ENCODE data around the gene CBX1. TPM values are rescaled to one million over a fixed set of nuclear protein-coding genes. Genes with fewer than 3 reads are reported as not detected.
"Not testable (repeated sequence)": the region's sequence is repeated elsewhere in the genome, so short reads cannot be mapped to it uniquely, and the experiment has no call there.

CBX1 gene
- total RNA-seq, 2 donors from 2014 or later, result 15.8 to 34.2 TPM

- Histone ChIP-seq H3K9me3 (no peaks in the 10 kb centered on the region), H3K36me3 (replicated peaks in 1 of 2; ENCODE audit: insufficient read depth in 1 of 2, low read depth in 2 of 2) (peaks cover 0 to 6% of the 10 kb centered on the region in 2 donors), H3K4me1 (no peaks in the 10 kb centered on the region), H3K27me3 (no peaks in the 10 kb centered on the region), H3K4me3 (no peak overlapping the region), H3K27ac (no peak overlapping the region)
- ATAC-seq (no peak), DNase-seq (no peak)
- TF ChIP-seq, protein P1, sequence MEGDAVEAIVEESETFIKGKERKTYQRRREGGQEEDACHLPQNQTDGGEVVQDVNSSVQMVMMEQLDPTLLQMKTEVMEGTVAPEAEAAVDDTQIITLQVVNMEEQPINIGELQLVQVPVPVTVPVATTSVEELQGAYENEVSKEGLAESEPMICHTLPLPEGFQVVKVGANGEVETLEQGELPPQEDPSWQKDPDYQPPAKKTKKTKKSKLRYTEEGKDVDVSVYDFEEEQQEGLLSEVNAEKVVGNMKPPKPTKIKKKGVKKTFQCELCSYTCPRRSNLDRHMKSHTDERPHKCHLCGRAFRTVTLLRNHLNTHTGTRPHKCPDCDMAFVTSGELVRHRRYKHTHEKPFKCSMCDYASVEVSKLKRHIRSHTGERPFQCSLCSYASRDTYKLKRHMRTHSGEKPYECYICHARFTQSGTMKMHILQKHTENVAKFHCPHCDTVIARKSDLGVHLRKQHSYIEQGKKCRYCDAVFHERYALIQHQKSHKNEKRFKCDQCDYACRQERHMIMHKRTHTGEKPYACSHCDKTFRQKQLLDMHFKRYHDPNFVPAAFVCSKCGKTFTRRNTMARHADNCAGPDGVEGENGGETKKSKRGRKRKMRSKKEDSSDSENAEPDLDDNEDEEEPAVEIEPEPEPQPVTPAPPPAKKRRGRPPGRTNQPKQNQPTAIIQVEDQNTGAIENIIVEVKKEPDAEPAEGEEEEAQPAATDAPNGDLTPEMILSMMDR (IDR thresholded peaks at IDR 0.05), result no peak
- TF ChIP-seq POLR2A (IDR thresholded peaks at IDR 0.05), result no peak
- WGBS, 2 donors, result 56 to 72% methylated on average over 2 of the region's 2 CpGs
- intact Hi-C loops (cut with DNase I), result loop anchor here (5.0 kb wide), 1 partner anchor 39 kb away; no protein-coding TSS in a partner anchor
These were observed 29.6 kb downstream of the CBX1 start for GRCh38 chr17:48071654-48072053.

DNA sequence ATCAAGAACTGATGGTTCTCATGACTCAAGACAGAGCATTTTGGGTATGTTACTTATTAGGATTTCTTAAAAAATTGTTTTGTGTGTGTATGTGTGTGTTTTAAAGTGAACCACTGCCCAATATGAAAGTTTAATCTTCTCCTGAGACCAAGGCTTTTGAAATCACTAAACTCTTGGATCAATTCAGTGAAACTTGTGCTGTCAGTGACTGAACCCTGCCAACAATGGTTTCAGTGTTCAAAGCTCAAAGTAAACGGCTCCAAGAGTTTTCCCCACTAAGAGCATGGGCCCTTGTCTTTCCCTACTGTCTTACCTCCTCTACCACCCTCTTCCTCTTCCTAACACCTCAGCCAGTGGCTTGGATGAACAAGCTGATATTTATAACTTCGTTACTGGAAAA, 31.1 kb downstream of the CBX1 start:
- 40 to 62% methylated on average over 2 of the region's 2 CpGs for WGBS, 2 donors
- intact Hi-C loops (cut with DNase I), result loop anchor here (5.0 kb wide), 1 partner anchor 38 kb away; no protein-coding TSS in a partner anchor
- H3K4me3 ChIP-seq, result no peak overlapping the region
- ATAC-seq (no peak), DNase-seq (no peak)
- H3K9me3 ChIP-seq, result no peaks in the 10 kb centered on the region
- peaks cover 0 to 4% of the 10 kb centered on the region in 2 donors for H3K36me3 ChIP-seq (replicated peaks in 1 of 2; ENCODE audit: insufficient read depth in 1 of 2, low read depth in 2 of 2)
- H3K27ac ChIP-seq, result no peak overlapping the region
- peaks cover 4% of the 10 kb centered on the region for H3K4me1 ChIP-seq
- no peaks in the 10 kb centered on the region for H3K27me3 ChIP-seq
- no peak for TF ChIP-seq POLR2A (IDR thresholded peaks at IDR 0.05)
- TF ChIP-seq, protein P1 (IDR thresholded peaks at IDR 0.05), result no peak

DNA sequence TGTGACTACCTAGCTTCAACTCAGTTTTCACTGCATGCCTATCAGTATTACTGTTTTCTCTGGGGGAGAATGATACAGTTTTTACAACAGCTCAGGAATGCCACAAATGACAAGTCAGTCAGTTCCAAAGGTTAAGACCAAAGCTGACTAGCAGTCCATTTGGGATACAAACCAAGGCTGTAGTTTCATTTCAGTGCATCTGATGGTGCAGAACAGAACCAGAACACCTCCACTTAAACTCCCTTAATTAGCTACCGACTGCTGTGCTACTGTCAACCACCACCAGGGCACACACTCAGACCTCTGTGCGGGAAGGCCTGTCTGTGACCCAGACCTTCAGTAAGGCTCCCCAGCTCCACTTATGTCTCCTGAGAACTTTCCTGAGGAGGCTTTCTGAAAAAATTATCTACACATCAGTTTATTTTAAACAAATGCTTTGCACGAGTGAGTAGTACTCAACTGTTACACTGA, 32.8 kb downstream of the CBX1 start:
- H3K27ac ChIP-seq, result no peak overlapping the region
- no peak for DNase-seq
- peaks cover 0 to 6% of the 10 kb centered on the region in 2 donors for H3K36me3 ChIP-seq (replicated peaks in 1 of 2; ENCODE audit: insufficient read depth in 1 of 2, low read depth in 2 of 2)
- no peaks in the 10 kb centered on the region for H3K9me3 ChIP-seq
- peaks cover 12% of the 10 kb centered on the region for H3K4me1 ChIP-seq
- no peak overlapping the region for H3K4me3 ChIP-seq
- WGBS, 2 donors, result 70 to 78% methylated on average over 3 of the region's 3 CpGs
- no peak for TF ChIP-seq POLR2A (IDR thresholded peaks at IDR 0.05)
- TF ChIP-seq, protein P1 (IDR thresholded peaks at IDR 0.05), result peak in 1 of 7 experiments; percentile 13
- H3K27me3 ChIP-seq, result no peaks in the 10 kb centered on the region
- peak; percentile 12 for ATAC-seq
- intact Hi-C loops (cut with DNase I), result no loop called here

DNA sequence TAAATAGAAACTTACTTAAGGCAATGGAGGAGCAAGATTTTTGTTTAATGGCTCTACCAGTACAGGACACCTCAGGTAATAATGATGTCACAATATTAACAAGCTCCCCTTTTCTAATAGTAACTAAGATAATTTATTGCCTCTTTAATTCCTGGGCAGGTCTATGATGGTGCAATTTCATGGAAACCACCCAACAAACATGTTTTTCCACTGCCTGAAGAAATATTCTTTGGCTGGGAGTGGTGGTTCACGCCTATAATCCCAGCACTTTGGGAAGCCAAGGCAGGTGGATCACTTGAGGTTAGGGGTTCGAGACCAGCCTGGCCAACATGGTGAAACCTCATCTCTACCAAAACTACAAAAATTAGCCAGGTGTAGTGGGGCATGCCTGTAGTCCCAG, 33.5 kb downstream of the CBX1 start:
- H3K36me3 ChIP-seq (replicated peaks in 1 of 2; ENCODE audit: insufficient read depth in 1 of 2, low read depth in 2 of 2); ATAC-seq; H3K27ac ChIP-seq; intact Hi-C loops (cut with DNase I); DNase-seq; H3K4me3 ChIP-seq; H3K9me3 ChIP-seq; H3K27me3 ChIP-seq: not testable (repeated sequence)
- WGBS, 2 donors, result 84 to 91% methylated on average over 2 of the region's 2 CpGs
- H3K4me1 ChIP-seq, result peaks cover 12% of the 10 kb centered on the region

DNA sequence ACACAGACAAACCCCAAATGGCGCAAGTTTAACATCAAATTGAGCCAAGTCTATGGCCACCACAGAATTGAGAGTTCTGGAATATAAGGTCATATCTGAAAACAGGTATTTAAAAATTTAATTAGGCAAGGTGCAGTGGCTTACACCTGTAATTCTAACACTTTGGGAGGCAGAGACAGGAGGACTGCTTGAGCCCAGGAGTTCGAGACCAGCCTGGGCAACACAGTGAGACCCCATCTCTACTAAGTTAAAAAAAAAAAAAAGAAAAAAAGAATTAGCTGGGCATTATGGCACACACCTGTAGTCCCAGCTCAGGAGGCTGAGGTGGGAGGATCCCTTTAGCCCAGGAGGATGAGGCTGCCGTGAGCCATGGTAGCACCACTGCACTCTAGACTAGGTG, 34.0 kb downstream of the CBX1 start:
- no peaks in the 10 kb centered on the region for H3K27me3 ChIP-seq
- 92% methylated on average over 3 of the region's 3 CpGs for WGBS, 2 donors
- no peak overlapping the region for H3K4me3 ChIP-seq
- H3K36me3 ChIP-seq (replicated peaks in 1 of 2; ENCODE audit: insufficient read depth in 1 of 2, low read depth in 2 of 2), result peaks cover 0 to 11% of the 10 kb centered on the region in 2 donors
- ATAC-seq (no peak), DNase-seq (no peak)
- H3K4me1 ChIP-seq, result peaks cover 12% of the 10 kb centered on the region
- intact Hi-C loops (cut with DNase I), result no loop called here
- H3K9me3 ChIP-seq, result no peaks in the 10 kb centered on the region
- no peak overlapping the region for H3K27ac ChIP-seq
- TF ChIP-seq, protein P1 (IDR thresholded peaks at IDR 0.05), result no peak
- TF ChIP-seq POLR2A (IDR thresholded peaks at IDR 0.05), result no peak

Measured in body of pancreas (tissue), 4 donors.